ENCODE measurements around the gene MYRFL. TPM values are rescaled to one million over a fixed set of nuclear protein-coding genes. Genes with fewer than 3 reads are reported as not detected.
A peak's percentile ranks its signal among the peaks of the same experiment; 100 is the strongest.

MYRFL gene
- total RNA-seq, 6 donors from 2014 or later, result 0.10 to 1.8 (median 0.20) TPM; not detected in 3

DNA sequence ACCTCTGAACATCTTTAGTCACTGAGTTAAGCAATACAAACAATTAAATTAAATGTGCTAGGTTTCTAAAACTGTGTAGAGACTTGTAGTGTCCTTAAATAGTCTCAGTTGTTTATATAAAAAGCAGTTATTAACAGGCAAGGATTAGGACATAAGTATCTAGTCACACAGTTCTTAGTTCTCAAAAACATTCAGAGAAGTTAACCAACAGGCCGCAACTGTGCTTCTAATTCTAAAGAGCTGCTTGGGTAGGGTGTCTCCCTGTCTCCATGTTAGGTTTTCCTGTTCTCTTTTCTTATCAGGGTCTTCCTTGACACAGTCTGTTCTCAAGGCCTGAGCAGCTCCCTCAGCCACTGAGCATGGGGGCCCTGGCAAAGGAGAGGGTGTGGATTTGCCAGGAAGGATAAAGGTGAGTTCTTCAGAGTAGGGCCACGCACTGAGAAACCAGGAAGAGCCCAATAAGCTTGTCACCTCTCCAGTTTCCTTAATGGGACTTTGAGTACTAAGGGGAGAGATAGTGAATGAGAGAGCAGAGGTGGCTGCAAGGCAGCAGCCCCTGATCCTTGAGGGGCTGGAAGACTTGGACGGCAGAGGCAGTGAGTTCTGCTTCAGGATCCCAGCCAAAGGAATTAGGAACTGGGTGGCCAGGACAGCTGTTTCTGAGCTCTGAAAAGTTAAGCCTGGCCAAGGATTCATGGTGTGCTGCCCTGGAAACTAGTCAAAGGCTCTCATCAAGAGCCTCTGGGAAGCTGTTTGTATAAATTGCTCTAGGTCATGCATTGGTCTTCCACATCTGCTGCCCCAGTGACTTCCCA is 177.3 kb downstream of the MYRFL start:
- no peaks in the 10 kb centered on the region for H3K9me3 ChIP-seq
- H3K36me3 ChIP-seq, result no peaks in the 10 kb centered on the region
- WGBS, 2 donors, result 62 to 67% methylated on average over 3 of the region's 3 CpGs
- no peaks in the 10 kb centered on the region for H3K27me3 ChIP-seq
- ATAC-seq (ENCODE audit: low FRiP score in 2 of 2) (peak in 1 of 2 donors; percentile 77), DNase-seq (no peak)
- TF ChIP-seq, protein P1, sequence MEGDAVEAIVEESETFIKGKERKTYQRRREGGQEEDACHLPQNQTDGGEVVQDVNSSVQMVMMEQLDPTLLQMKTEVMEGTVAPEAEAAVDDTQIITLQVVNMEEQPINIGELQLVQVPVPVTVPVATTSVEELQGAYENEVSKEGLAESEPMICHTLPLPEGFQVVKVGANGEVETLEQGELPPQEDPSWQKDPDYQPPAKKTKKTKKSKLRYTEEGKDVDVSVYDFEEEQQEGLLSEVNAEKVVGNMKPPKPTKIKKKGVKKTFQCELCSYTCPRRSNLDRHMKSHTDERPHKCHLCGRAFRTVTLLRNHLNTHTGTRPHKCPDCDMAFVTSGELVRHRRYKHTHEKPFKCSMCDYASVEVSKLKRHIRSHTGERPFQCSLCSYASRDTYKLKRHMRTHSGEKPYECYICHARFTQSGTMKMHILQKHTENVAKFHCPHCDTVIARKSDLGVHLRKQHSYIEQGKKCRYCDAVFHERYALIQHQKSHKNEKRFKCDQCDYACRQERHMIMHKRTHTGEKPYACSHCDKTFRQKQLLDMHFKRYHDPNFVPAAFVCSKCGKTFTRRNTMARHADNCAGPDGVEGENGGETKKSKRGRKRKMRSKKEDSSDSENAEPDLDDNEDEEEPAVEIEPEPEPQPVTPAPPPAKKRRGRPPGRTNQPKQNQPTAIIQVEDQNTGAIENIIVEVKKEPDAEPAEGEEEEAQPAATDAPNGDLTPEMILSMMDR (IDR thresholded peaks at IDR 0.05), result no peak
- TF ChIP-seq POLR2A (IDR thresholded peaks at IDR 0.05) (no peak), EP300 (IDR thresholded peaks at IDR 0.05) (no peak), POLR2AphosphoS5 (IDR thresholded peaks at IDR 0.05) (no peak)
- H3K4me1 ChIP-seq, result peaks cover 0 to 3% (median 0%) of the 10 kb centered on the region in 4 donors
- H3K27ac ChIP-seq, result peak overlapping the region in 1 of 4 donors; percentile 59
- H3K4me3 ChIP-seq, result no peak overlapping the region

DNA sequence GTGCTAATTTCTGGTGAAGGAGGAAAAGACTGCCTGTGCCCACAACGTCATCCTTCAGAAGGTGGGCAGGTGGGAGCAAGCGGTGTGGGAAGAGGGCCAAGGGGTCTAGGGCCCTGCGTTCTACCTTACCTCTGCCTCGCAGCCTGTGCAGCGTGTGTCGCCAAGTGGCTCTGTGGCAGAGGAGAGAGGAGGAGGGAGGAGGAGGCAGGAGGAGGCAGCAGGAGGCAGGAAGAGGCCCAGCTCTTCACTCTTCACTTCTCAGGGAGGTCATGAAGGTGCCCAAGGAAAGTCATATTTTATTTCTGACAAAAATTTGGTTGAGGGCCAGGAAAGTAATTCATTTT is 177.9 kb downstream of the MYRFL start:
- WGBS, 2 donors, result 58 to 78% methylated on average over 3 to 6 of the region's 6 CpGs
- H3K4me1 ChIP-seq, result peaks cover 0 to 3% (median 0%) of the 10 kb centered on the region in 4 donors
- peak overlapping the region in 1 of 4 donors; percentile 56 for H3K27ac ChIP-seq
- ATAC-seq (ENCODE audit: low FRiP score in 2 of 2) (peak in 1 of 2 donors; percentile 11), DNase-seq (no peak)
- TF ChIP-seq, protein P1 (IDR thresholded peaks at IDR 0.05), result no peak
- TF ChIP-seq EP300 (IDR thresholded peaks at IDR 0.05) (no peak), POLR2A (IDR thresholded peaks at IDR 0.05) (no peak), POLR2AphosphoS5 (IDR thresholded peaks at IDR 0.05) (no peak)
- H3K27me3 ChIP-seq, result no peaks in the 10 kb centered on the region
- no peak overlapping the region for H3K4me3 ChIP-seq
- H3K9me3 ChIP-seq, result peaks cover 0 to 5% (median 0%) of the 10 kb centered on the region in 4 donors
- no peaks in the 10 kb centered on the region for H3K36me3 ChIP-seq

DNA sequence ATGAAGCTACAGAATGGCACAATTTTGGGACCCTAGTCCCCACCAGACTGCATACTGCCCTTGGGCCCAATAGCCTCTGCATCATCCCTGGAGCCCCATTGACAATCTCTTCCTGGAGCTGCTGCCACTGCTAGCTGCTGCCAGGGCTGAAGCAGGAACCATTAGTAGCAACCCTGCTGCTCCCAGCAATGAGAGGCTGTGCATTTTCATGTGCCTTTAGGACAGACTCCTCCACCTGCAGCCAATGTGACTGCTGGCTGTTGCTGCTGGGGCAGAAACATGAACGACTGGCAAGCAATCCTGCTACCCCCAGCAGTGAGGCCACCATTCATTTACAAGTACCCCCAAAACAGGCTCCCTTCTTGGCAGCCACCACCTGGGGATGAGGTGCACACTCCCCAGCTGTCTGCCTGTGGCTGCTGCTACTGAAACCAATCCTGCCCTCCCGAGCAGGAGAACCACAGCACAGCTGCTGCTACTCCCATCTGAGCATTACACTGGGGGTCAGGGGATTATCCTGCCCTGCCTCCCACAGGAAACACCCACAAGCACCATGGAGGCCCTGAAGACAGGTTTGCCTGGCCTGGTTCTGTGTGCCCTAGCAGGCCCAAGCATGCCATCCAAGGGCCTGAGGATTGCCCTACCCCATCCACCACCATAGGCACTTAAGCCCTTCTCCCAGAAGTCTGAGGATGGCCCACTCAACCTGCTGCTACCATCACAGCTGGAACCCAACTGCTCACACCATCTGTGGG is 181.0 kb downstream of the MYRFL start:
- TF ChIP-seq POLR2A (IDR thresholded peaks at IDR 0.05), result no peak
- no peak for TF ChIP-seq POLR2AphosphoS5 (IDR thresholded peaks at IDR 0.05)
- no peak for TF ChIP-seq EP300 (IDR thresholded peaks at IDR 0.05)
- TF ChIP-seq, protein P1 (IDR thresholded peaks at IDR 0.05), result no peak
- Histone ChIP-seq H3K36me3 (no peaks in the 10 kb centered on the region), H3K27me3 (no peaks in the 10 kb centered on the region), H3K9me3 (peaks cover 8 to 14% (median 11%) of the 10 kb centered on the region in 4 donors), H3K4me3 (no peak overlapping the region), H3K27ac (no peak overlapping the region), H3K4me1 (peaks cover 0 to 3% (median 0%) of the 10 kb centered on the region in 4 donors)
- 60 to 88% methylated on average over 1 to 2 of the region's 2 CpGs for WGBS, 2 donors
- DNase-seq, result no peak
- peak in 1 of 2 donors; percentile 35 for ATAC-seq (ENCODE audit: low FRiP score in 2 of 2)

GRCh38 chr12:70006619-70006973 is 181.6 kb downstream of the MYRFL start:
- DNase-seq (no peak), ATAC-seq (ENCODE audit: low FRiP score in 2 of 2) (no peak)
- H3K4me3 ChIP-seq, result no peak overlapping the region
- H3K36me3 ChIP-seq, result no peaks in the 10 kb centered on the region
- peaks cover 8 to 14% (median 11%) of the 10 kb centered on the region in 4 donors for H3K9me3 ChIP-seq
- no peak overlapping the region for H3K27ac ChIP-seq
- WGBS, 2 donors, result 50% methylated on average over 2 of the region's 2 CpGs; no CpG with 5 or more reads in 1 of the 2 donors
- peaks cover 0 to 3% (median 0%) of the 10 kb centered on the region in 4 donors for H3K4me1 ChIP-seq
- H3K27me3 ChIP-seq, result no peaks in the 10 kb centered on the region
- TF ChIP-seq POLR2AphosphoS5 (IDR thresholded peaks at IDR 0.05) (no peak), POLR2A (IDR thresholded peaks at IDR 0.05) (no peak), EP300 (IDR thresholded peaks at IDR 0.05) (no peak)
- TF ChIP-seq, protein P1 (IDR thresholded peaks at IDR 0.05), result no peak

Data from upper lobe of left lung (tissue), 6 donors.